Heart left ventricle (tissue), 13 donors: ENCODE results near the gene MRPL17.

ENCODE experiments used
- POLR2A ChIP-seq, 2 donors: fragments of 450-650 bp; IDR thresholded peaks; one replicate each; pipeline ENCODE4 v1.6.1; 2017; ENCODE audit warnings: antibody characterized with exemption in 2 of 2, mild to moderate bottlenecking in 2 of 2, moderate library complexity in 2 of 2
- TF ChIP-seq, protein P1 (sequence below), 12 donors: fragments of 200-600 bp; sonication (generic) in 4 of 12; IDR thresholded peaks; one replicate each; pipeline versions ENCODE4 v1.5.0 to v1.8.0; 2018 to 2022; ENCODE audit warnings: antibody characterized with exemption in 12 of 12, mild to moderate bottlenecking in 5 of 12
- donor health status: ischemic (EF 13 %, LVEDD 7.1; RV severe dilation, severe dysfunction).
- donor health status: DM: no; HTN: yes; CAD: no.
- donor health status: DM: no; HTN: no; CAD: no.
- donor health status: ischemic (EF 25% LVEDD 6.9; RV normal size, moderate dysfunction).
- donor health status: ischemic (EF 25% LVEDD 5.7; RV mildly dilated, moderate dysfunction).
- donor health status: ischemic (EF 35%, LVEDD 5.7; RV mildly dilated, moderate dysfunction).
- donor health status: nonischemic (EF 11% LVEDD 7.7; RV severe dilation, severe dysfunction).
- donor health status: DM: yes; HTN: yes; CAD: no.
- donor health status: PGD.
- donor health status: ischemic (EF 29% LVEDD 5.4; RV normal size, mild dysfunction).
- donor health status: nonischemic (EF 23%, LVEDD 6.1; RV moderate dilation, normal function).

GRCh38 chr11:6666302-6667183 is 16.6 kb downstream of the MRPL17 start:
- TF ChIP-seq, protein P1, sequence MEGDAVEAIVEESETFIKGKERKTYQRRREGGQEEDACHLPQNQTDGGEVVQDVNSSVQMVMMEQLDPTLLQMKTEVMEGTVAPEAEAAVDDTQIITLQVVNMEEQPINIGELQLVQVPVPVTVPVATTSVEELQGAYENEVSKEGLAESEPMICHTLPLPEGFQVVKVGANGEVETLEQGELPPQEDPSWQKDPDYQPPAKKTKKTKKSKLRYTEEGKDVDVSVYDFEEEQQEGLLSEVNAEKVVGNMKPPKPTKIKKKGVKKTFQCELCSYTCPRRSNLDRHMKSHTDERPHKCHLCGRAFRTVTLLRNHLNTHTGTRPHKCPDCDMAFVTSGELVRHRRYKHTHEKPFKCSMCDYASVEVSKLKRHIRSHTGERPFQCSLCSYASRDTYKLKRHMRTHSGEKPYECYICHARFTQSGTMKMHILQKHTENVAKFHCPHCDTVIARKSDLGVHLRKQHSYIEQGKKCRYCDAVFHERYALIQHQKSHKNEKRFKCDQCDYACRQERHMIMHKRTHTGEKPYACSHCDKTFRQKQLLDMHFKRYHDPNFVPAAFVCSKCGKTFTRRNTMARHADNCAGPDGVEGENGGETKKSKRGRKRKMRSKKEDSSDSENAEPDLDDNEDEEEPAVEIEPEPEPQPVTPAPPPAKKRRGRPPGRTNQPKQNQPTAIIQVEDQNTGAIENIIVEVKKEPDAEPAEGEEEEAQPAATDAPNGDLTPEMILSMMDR (IDR thresholded peaks at IDR 0.05): no peak
- TF ChIP-seq POLR2A (IDR thresholded peaks at IDR 0.05): no peak
